GM21723 (cell line): Measurements from ENCODE around the gene DHRS12.

Experiments
- ATAC-seq: cut with Tn5 transposase; IDR thresholded peaks from one replicate; pipeline ENCODE4 v1.9.1; 2021; ENCODE audit warnings: mild to moderate bottlenecking, moderate library complexity; ENCODE audit not compliant: unreplicated experiment

DHRS12 gene

DNA sequence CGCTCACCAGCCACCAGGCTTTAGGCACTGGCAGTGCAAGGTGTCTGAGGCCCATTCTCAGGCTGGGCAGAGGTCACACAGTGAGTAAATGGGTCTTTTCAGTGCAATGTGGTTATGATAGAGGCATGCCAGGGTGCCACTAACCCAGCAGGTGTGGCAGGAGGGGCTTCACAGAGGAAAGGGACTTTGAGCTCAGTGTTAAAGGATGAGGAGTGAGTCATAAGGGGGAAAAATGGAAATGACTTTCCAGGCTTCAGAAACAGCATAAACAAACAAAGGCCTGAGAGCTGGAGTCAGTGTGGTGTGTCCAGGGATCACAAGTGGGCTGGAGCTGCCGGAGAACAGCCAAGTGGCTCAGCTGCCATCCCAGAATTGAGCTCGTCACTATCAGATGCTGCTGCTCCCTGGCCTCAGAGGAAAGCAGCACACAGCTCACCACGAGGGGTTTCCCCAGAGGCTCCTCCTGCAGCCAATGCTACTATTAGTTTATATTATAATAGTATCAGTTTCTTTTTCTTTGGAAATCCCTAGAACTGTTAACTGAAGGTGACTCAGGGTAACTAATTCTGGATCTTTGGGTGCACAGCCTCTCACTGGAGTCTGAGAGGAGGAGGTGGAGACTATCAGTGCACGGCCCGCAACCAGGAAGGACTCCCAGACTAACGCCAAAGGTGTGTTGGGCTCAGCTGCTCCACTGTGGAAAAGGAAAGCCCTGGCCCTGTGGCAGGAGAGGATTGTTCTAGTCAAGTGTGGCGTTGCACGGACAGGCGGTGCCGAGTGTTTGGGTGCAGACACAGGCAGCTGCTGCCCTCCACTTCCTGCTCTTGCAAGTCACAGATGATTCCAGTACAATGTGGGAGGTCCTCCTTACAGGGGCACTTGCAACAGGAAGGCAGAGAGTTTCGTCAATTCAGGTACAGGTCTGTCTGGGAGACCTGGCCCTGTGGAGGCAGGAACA is 39.5 kb downstream of the DHRS12 start:
- ATAC-seq = peak; percentile 91

DNA sequence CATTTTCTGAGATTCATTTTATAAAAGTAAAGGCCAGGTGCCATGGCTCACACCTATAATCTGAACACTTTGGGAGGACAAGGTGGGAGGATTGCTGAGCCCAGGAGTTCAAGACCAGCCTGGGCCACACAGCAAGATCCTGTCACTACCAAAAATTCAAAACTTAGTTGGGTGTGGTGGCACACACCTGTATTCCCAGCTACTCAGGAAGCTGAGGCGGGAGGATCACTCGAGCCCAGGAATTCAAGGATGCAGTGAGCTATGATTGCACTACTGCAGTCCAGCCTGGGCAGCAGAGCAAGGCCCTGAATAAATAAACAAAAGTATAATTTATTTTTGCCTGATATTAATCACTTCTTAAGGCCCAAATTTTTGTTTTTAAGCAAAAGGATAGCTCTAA is 40.5 kb downstream of the DHRS12 start:
- ATAC-seq = no peak

DNA sequence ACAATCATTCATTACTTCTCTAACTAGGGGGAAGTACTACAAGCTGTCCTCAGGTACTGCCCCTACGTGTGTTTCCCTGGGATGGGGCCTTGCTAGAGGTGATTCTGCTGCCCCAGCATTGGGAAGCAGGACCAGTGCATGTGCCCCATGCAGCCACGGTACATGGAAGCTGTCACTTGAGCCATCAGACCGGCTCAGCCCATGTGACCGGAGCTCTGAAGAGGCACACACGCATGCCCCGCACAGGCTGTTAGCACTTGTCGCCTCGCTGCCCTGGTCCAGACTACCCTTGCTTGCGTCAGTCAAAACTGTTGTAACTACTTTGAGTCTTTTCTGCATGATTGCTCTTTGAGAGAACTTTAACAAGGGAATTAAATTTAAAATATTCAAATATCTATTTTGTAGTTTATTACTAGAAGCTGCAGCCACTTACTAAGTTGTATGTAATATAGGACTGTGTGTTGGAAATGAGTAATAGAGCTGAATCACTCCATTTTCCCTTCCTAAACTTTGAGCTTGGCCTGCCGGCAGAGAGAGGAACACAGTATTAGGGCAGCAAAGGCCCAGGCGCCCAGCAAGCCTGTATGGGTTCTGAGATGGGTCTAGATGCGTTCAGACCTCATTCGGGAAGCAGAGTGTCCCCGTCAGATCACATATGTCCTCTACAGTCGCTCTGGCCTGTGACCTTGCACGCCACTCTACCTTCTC is 42.2 kb downstream of the DHRS12 start:
- no peak for ATAC-seq

DNA sequence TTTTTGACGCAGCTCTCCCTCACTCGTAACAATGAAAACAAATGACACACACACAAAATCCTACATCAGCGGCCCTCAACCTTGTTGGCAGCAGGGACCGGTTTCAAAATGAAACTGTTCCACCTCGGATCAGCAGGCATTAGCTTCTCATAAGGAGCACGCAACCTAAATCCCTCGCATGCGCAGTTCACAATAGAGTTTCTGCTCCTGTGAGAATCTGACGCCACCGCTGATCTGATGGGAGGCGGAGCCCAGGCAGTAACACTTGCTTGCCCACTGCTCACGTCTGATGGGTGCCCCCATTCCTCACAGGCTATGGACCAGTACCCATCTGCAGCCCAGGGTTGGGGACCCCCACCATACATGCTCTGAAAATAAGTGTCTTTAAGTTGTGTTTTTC is 43.4 kb downstream of the DHRS12 start:
- ATAC-seq = no peak

DNA sequence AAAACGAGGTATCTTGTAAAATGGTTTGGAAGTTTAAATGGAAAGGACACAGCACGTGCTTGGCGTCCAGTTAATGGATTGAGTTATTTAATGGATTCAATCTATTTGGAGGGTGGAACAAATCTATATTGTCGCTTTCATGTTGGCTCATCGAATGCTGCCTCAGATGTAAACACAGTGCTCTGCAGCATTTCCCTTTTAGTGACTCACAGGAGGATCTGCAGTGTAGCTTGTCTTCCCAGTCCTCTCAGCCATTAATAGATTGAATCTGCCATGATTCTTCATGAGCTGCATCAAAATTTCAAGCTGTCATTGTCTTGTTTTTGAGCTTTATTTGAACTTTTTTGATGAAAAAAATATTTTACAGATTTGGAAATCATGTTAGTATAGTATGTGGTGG is 44.7 kb downstream of the DHRS12 start:
- no peak for ATAC-seq

DNA sequence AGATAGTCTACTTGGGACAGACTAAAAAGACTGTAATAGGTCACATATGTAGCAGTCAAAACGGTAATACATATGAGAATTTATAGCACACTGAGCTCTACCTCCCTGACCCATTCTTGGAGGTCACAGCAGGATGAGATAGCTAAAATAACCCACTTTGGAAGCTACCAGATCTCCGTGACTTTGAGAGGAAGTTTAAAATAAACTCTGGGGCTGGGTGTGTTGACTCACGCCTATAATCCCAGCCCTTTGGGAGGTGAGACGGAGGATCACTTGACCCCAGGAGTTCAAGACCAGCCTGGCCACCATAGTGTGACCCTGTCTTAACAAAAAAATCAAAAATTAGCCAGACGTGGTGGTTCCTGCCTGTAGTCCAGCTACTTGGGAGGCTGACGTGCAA is 45.3 kb downstream of the DHRS12 start:
- ATAC-seq = no peak

DNA sequence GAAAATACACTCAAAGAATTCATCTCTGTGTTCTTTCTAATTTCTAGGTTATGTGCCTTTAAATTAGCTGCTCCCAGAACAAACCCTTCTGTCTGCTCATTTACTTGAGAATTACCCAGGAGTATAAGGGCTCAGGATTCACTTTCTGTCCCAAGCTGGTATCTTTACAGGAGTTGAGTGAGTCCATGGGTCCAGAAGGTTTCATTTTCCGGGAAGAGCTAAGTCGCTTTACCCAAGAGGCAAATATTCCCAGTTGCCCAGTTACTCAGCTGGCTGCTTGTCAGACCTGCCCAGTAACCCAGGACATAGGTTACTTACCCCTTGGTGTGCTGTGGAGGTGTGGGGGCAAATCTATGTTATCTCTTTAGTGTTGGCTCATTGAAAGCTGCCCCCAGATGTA is 47.3 kb downstream of the DHRS12 start:
- ATAC-seq = no peak

DNA sequence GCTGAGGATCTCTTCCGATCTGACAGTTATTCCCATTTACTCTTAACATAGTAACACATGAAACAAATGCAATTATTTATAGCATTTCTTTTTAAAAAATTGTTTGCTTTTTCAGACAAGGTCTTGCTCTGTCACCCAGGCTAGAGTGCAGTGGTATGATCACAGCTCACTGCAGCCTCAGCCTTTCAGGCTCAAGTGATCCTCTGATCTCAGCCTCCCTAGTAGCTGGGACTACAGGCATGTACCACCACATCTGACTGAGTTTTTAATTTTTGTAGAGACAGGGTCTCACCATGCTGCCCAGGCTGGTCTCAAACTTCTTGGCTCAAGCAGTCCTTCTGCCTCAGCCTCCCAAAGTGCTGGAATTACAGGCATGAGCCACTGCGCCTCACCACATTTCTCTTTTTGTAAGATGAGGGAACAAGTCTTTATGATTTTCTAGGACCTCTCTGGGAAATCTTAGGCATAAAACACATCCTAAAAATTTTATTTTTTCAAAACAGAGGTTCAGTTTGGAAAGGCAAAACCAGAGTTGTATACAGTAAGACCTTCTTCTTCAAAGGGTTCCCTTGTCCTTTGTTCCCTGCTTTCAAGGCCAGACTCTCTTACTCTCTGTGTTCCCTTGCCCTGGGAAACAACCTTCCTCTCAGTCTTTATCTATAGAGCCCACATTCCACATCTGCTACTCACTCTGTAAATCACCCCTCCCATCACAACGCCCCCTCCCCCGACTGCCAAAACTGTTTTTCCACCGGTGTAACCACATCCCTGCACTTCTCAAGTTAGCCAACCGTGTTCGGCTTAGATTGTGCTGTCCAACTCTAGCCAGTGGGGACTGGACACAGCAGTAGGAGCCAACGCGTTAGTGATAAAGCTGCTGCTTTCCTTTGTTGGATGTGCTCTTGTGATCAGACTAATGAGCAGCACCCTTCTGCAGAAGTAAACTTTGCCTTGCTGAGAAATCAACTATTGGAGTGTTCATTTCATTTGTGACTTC is 56.2 kb downstream of the DHRS12 start:
- ATAC-seq = no peak

DNA sequence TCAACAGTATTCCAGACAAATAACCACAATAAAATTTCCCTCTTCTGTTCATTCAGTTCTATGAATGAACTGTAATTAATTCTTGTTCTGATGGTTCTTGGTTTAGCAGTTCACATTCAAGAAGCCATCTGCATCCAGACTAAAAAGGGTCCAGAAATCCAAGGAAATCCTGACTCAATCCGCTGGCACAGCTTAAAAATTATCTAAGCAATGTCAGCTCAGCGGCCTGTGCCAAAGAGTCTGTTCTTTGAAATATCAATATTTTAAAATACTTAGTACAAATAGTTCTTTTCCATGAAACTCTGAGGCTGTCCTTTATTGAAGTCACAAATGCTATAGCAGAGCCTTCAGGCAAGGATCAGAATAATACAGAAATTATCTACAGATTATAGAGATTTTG is 57.2 kb downstream of the DHRS12 start:
- ATAC-seq = no peak

DNA sequence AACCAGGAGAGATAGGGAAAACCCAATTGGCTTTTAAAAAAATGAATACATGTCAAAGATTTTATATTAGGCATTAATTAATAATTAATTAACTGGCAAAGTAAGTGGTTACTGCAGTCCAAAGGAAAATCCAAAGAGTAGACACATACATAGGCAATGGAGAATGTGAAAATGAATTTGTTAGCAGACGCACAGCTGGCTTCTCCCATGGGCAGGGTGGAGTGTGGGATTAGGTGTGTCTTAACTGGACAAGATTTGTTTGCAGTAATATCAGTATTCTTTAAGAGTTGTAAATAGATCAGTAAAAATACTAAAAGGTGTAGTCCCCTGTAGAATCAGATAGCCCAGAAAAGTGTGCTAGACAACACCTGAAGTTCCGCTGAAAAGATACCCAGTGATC is 58.7 kb downstream of the DHRS12 start:
- ATAC-seq = no peak

DNA sequence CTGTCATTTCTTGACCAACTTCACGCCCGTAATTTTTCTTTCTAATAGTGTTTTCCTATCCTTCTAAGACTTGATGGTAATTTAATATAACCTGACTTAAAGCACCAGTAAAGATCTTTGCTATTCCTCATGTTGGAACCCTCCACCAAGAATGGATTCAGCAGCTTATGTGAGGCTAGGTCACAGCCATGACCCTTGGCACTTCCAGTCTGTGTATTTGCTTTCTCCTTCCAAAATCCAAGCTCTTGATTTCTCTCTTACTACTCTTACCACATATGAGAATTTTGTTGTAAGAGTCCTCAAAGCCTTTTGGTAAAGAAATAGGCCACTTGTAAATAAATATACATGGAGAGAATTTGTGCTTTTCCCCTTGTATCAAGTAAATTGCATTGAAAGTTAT is 61.4 kb downstream of the DHRS12 start:
- ATAC-seq = no peak

DNA sequence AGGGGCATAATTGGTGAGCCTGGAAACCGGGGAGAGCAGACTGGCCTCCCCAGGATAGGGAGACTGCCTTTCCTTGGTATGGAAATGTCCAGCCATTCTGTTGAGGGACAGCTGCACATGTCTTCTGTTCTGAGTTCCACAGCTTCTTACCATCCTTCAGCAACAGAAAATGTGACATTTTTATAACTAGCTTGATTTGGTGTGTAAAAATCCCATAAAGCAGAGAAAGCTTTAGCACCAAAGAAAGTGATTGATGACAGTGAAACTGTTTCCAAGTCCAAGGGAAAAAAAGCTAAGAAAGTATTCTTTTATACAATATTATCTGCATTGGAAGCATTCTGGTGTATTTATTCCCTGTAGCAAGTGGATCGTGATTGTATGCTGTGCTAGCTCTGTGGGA is 61.9 kb downstream of the DHRS12 start:
- no peak for ATAC-seq

DNA sequence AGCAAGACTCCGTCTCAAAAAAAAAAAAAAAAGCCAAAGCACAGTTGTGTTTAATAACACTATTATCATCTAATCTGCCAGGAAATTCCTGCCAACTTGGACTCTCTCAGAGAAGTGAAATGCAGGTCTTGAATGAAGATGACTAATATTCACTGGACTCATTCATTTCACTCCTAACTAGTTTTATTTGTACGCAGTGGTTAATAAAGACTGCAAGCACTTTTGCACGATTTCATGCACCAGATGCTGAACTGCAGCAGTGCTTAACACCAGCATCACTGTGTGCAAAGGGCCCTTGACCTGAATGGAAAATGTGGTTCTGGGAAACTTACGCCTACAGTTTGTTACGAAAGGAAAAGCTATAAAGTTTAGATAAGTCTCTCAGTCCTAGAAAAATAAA is 63.3 kb downstream of the DHRS12 start:
- ATAC-seq = no peak

DNA sequence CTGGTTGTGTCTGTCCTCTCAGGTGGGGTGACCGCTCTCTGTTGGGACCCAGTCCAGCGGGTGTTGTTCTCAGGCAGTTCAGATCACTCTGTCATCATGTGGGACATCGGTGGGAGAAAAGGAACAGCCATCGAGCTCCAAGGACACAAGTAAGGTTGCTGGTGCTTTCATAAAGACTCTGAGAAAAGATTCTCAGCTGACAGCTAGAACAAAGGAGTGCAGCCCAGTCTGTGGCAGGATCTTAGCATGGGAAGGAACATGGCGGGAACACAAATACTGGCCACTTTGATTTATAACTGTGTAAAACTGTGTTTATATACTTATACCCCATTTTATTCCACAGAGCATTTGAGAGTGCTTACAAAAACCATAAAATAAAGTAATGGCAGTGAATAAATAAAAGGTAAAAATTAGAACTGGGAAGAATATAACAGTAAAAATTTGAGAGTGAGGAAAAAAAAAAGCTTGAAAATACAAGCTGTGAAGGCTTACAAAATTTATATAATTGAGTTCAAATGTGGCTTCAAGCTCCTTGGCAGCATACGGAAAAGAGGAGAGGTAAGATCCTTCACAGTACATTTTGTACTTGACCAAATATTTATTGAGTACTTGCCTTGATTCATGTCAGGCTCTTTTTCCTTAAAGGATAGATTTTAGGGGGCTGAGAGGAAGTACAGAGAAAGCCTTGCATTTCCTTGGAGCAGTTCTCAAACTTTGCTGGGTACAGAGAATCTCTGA is 64.8 kb downstream of the DHRS12 start:
- ATAC-seq = no peak

DNA sequence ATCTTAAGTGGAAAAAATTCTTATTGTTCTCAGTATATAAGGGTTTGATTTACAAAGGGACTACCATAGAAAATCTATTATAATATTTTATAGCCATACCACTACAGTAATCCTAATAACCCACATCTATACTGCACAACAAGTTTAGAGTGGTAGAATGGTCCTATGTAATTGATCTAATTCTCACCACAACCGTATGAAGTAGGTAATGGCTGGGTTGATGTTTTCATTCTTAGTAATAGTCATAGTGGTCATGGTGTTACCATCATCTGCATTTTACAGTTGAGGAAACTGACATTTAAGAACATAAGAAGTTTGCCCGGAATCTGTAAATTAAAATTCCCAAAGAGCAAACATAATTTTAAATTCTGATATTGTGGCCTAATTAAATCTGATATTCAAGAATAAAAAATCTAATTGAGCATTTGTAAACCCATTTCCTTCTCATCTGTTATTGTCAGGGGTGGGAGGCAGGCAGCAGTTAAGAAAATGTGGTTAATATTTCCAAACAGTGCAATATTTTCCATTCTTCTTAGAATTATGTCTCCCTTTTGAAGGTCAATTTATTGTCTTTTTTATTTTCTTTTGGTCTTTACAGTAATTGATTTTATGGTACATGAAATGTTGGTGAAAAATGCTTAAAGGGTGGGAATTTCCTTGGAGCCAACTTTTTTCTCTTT is 65.6 kb downstream of the DHRS12 start:
- no peak for ATAC-seq

DNA sequence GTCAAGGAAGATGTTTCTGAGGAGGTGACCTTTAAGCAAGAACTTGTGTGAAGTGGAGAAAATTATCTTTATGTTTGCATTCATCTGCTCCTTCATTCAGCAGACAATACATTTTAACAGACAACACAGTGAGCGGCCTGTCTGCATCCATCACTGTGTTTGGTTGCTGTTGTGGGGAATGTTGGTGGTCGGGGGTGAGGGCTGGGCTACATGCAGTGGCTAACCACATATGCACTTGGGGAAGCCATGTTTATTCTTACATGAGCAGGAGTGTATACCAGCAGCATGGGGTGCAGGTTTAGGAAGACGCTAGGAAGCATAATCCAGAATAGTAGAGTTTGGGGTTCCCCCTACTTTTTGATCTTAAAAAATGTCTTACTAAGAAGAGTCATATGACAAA is 66.4 kb downstream of the DHRS12 start:
- no peak for ATAC-seq

DNA sequence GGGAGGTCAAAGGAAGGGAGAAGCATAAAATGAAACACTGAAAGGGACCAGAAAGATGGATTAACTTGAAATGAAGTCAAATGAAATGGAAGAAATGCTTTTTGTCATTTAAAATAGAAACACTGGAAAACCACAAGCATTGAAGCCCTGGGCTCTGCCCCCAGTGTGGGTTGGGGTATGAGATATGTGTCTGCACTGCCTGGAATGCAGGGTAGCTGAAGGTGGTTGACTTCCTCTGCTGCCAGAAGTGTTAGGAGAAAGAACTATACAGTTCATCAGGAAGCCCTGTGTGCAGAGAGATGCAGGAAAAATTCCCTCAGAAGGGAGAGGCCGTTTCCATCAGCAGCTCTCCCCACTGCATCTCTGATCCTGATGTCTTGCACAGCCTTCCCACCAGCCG is 69.2 kb downstream of the DHRS12 start:
- ATAC-seq = no peak

DNA sequence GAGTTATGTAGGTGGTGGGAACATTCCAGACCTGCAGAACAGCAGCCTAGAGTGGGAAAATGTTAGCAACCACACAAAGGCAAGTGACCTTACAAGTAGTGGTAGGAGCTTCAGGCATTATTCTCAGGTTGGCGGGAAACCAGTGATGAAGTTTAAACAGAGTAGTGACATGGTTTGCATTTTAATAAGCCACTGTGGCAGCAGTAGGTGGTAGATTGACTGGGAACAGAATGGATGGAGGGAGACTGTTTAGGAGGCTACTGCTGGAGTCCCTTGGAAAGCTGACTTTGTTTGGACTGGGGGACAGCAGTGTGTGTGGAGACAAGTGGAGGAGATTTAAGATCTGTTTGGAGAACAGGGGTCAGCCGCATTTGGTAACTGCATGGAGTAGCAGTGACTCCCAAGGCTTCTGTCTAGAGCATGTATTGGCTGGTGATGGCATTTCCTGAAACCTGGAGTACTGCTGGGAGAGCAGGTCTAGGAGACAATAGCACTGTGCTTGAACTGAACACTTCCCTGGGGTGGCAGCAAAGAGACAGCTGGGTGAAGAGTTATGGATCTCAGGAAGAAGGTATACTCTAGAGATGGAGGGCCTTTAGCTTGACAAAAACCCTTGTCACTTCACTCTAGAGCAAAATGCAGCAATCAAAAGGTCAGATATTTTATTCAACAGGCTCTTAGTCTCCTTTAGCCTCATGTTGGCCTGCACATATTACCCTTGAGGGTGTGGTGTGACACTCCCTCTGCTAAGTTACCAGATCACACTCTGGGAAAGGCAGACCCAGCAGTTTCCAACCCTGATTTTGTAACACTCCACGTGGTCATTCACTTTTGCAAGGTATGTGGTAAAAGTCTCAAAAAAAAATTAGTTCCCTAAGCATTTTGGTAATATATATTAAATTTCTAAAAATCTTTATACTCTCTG is 70.3 kb downstream of the DHRS12 start:
- no peak for ATAC-seq

DNA sequence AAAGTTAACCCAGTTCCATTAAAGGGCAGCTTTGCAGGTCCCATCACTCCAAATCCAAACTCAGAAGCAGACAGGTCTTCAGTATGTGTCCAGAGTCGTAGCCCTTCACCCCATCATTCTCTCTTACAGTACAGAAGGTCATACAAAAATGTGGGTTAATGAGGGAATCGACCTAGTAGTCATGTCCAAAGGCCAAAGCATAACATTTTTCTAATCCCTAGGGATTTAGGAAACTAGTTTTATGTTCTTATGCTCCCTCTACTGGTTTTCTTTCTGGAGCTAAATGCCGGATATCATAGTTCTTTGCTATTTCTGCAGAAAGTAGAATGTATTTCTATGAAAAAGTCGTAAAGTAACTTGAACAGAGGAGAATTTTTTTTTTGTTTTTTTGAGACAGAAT is 72.2 kb downstream of the DHRS12 start:
- ATAC-seq = no peak
